Measurements from ENCODE around the gene TMEM115. TPM values are rescaled to one million over a fixed set of nuclear protein-coding genes. Genes with fewer than 3 reads are reported as not detected.

The TMEM115 gene
- polyA plus RNA-seq, 1 donor, result 25.7 TPM

GRCh38 chr3:50378024-50378423 lies 18.7 kb upstream of the TMEM115 start:
- DNase-seq, result no peak

- no peak for DNase-seq
Observed at GRCh38 chr3:50375258-50375931, 16.1 kb upstream of the TMEM115 start.

- no peak for DNase-seq
Observed at GRCh38 chr3:50374363-50375257, 15.3 kb upstream of the TMEM115 start.

- DNase-seq, result no peak
Observed at GRCh38 chr3:50373146-50374051, 14.1 kb upstream of the TMEM115 start.

GRCh38 chr3:50372349-50372748 lies 13.0 kb upstream of the TMEM115 start:
- no peak for DNase-seq

GRCh38 chr3:50371133-50371685 lies 11.9 kb upstream of the TMEM115 start:
- no peak for DNase-seq

- DNase-seq, result peak; percentile 72
Observed at GRCh38 chr3:50370594-50370993, 11.3 kb upstream of the TMEM115 start.

GRCh38 chr3:50369012-50369670 lies 9.8 kb upstream of the TMEM115 start:
- DNase-seq, result no peak

- no peak for DNase-seq
Observed at GRCh38 chr3:50365842-50366220, 6.5 kb upstream of the TMEM115 start.

- DNase-seq, result peak; percentile 72
Observed at GRCh38 chr3:50365080-50365841, 5.9 kb upstream of the TMEM115 start.

GRCh38 chr3:50364573-50365079 lies 5.3 kb upstream of the TMEM115 start:
- no peak for DNase-seq

GRCh38 chr3:50359760-50360110 lies 414 bp upstream of the TMEM115 start:
- DNase-seq, result no peak

GRCh38 chr3:50358355-50358910 lies 888 bp downstream of the TMEM115 start:
- DNase-seq, result no peak

- no peak for DNase-seq
Observed at GRCh38 chr3:50357481-50357880, 1.8 kb downstream of the TMEM115 start.

- no peak for DNase-seq
Observed at GRCh38 chr3:50356553-50356952, 2.8 kb downstream of the TMEM115 start.

GRCh38 chr3:50355829-50356552 lies 3.3 kb downstream of the TMEM115 start:
- no peak for DNase-seq

GRCh38 chr3:50354850-50355249 lies 4.5 kb downstream of the TMEM115 start:
- no peak for DNase-seq

- no peak for DNase-seq
Observed at GRCh38 chr3:50354186-50354764, 5.0 kb downstream of the TMEM115 start.

GRCh38 chr3:50353245-50354004 lies 5.9 kb downstream of the TMEM115 start:
- DNase-seq, result no peak

All from hindlimb muscle (tissue), 1 donor.